ENCODE measurements around the gene COQ10A. TPM values are rescaled to one million over a fixed set of nuclear protein-coding genes. Genes with fewer than 3 reads are reported as not detected.

Gene COQ10A
- total and polyA plus RNA-seq, 2 of the 13 experiments (the other 11 are each of a cell fraction or from before 2014, with no cell fraction given): 21.0 to 37.3 TPM

DNA sequence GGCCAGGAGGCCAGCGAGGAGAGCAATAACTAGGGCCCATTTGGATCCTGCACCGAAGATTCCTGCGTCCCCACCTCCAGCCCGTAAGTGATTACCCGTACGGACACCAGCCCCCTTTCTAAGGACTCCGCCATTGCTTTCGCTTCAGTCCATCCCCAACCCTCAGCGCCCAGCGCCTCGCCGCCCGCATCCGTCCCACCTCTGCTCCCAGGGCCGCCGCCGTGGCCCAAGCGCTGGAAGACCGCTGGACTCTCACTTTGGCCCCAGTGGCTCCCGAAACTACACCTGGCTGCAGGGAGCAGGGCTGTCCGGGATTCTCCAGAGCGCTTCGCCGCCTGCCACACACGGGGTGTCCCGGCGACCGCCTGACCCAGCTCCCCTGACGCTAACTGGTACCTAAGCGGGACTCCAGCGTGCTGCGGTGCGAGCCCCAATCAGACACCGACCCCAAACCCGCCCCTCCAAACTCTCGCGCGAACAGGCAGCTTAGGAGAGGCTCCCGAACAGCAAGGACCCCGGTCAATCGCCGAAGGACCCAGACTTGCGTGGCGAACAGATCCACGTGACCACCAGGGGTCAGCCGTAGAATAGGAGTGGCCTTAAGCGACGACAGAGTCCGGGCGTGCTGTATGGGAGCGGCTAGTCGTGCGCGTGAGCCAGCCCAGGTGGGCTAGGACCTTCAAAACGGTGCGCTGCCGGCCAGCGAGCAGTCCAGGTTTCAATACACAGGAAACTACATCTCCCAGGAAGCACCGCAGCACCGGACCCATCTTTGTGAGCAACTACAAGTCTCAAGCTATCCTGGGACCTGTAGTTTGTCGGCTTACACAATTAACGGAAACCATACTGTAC lies 49.1 kb downstream of the COQ10A start, which contains the start of gene CNPY2 (continued):
- TF ChIP-seq ZBTB14 (CRISPR knock-in tag; IDR thresholded peaks at IDR 0.05) (peak; percentile 58; the same call in 1 of the 2 replicates), JUND (CRISPR knock-in tag; IDR thresholded peaks at IDR 0.05) (no peak), AGO1 (IDR thresholded peaks at IDR 0.05; ENCODE audit: low read depth, low read length, poor library complexity, severe bottlenecking) (no peak), NR1H2 (CRISPR knock-in tag; IDR thresholded peaks at IDR 0.05; ENCODE audit: borderline replicate concordance, low read depth) (0 out of 2 replicates have a peak, but pooled peaks have one; percentile 35), ZNF563 (CRISPR knock-in tag; IDR thresholded peaks at IDR 0.05) (peak; percentile 92), ISX (CRISPR knock-in tag; conservative IDR thresholded peaks at IDR 0.05) (0 out of 2 replicates have a peak, but pooled peaks have one; percentile 78), ZNF468 (CRISPR knock-in tag; IDR thresholded peaks at IDR 0.05) (no peak), HNRNPLL (IDR thresholded peaks at IDR 0.05; ENCODE audit: low read depth, low read length, poor library complexity, severe bottlenecking) (peak; percentile 98), ZNF296 (CRISPR knock-in tag; conservative IDR thresholded peaks at IDR 0.05) (no peak), ZBTB7A (CRISPR knock-in tag; IDR thresholded peaks at IDR 0.05) (peak; percentile 93), ARNTL (CRISPR knock-in tag; IDR thresholded peaks at IDR 0.05) (peak; percentile 97), MED1 (CRISPR knock-in tag; IDR thresholded peaks at IDR 0.05) (peak; percentile 85), PCBP1 (IDR thresholded peaks at IDR 0.05; ENCODE audit: borderline replicate concordance, low read depth, low read length) (no peak), HMG20A (CRISPR knock-in tag; IDR thresholded peaks at IDR 0.05; ENCODE audit: borderline replicate concordance) (no peak), FOSL1 (CRISPR knock-in tag; IDR thresholded peaks at IDR 0.05; ENCODE audit: borderline replicate concordance) (no peak; the same call in 1 of the 2 replicates), ZC3H13 (CRISPR knock-in tag; IDR thresholded peaks at IDR 0.05) (0 out of 2 replicates have a peak, but pooled peaks have one; percentile 47), KAT2B (IDR thresholded peaks at IDR 0.05; ENCODE audit: borderline replicate concordance, low read depth, low read length) (no peak), ZNF10 (CRISPR knock-in tag; IDR thresholded peaks at IDR 0.05; ENCODE audit: borderline replicate concordance, low read depth) (no peak), HCFC1 (IDR thresholded peaks at IDR 0.05; ENCODE audit: low read depth, low read length) (peak; percentile 98), ZSCAN29 (CRISPR knock-in tag; conservative IDR thresholded peaks at IDR 0.05) (no peak), MEIS1 (CRISPR knock-in tag; IDR thresholded peaks at IDR 0.05; ENCODE audit: borderline replicate concordance) (no peak), MXD1 (CRISPR knock-in tag; IDR thresholded peaks at IDR 0.05) (peak; percentile 91), ZNF644 (CRISPR knock-in tag; IDR thresholded peaks at IDR 0.05; ENCODE audit: low read depth) (no peak), GATAD1 (CRISPR knock-in tag; IDR thresholded peaks at IDR 0.05) (peak; percentile 90), ZC3H4 (CRISPR knock-in tag; IDR thresholded peaks at IDR 0.05; ENCODE audit: borderline replicate concordance) (no peak; the same call in 1 of the 2 replicates), SMAD3 (CRISPR knock-in tag; IDR thresholded peaks at IDR 0.05) (no peak)
- TF ChIP-seq, protein P1, sequence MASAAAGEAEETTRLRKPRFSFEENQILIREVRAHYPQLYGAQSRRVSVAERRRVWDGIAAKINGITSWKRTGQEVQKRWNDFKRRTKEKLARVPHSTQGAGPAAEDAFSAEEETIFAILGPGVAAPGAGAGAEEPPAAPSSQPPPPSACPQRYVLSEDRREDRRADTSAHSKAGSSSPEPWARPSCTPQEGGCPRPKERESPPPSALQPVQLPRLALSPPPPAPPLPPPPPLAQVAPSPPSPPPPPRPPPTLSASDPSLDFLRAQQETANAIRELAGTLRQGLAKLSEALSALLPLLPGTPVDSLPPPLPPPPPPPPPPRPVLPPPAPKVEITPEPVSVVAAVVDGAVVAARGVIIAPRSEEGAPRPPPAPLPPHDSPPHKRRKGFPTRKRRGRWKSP (CRISPR knock-in tag; IDR thresholded peaks at IDR 0.05): peak; percentile 80

All from HepG2 (cell line).